GM23248 (cell line): ENCODE measurements around the gene POLR2J3.
"Not testable (repeated sequence)": the region's sequence is repeated elsewhere in the genome, so short reads cannot be mapped to it uniquely, and the experiment has no call there.

Experiments used
- EZH2 ChIP-seq: fragments of 200-600 bp; sonication (generic); IDR thresholded peaks from 2 replicates; pipeline ENCODE4 v1.6.1; 2018; ENCODE audit warnings: antibody characterized with exemption, mild to moderate bottlenecking; ENCODE audit not compliant: insufficient read depth, poor library complexity, severe bottlenecking
- EZH2phosphoT487 ChIP-seq: fragments of 200-600 bp; sonication (generic); IDR thresholded peaks from 2 replicates; pipeline ENCODE4 v1.6.1; 2018; ENCODE audit warnings: antibody characterized with exemption, moderate library complexity, mild to moderate bottlenecking, low read depth; ENCODE audit not compliant: insufficient read depth

GRCh38 chr7:102524803-102525202 is 47.6 kb downstream of the POLR2J3 start:
- TF ChIP-seq EZH2, EZH2phosphoT487: not testable (repeated sequence)
